Limb (tissue), 2 donors: ENCODE data around the gene PRRC2C.
"Not testable (repeated sequence)": the region's sequence is repeated elsewhere in the genome, so short reads cannot be mapped to it uniquely, and the experiment has no call there.

ENCODE experiments used
- DNase-seq, 2 donors: peaks; one replicate each; pipeline ENCODE4 v3.0.0-alpha.2; 2016; ENCODE audit errors: extremely low spot score in 2 of 2

The PRRC2C gene

GRCh38 chr1:171583591-171584201 is 98.4 kb downstream of the PRRC2C start:
- no peak for DNase-seq

- no peak for DNase-seq
Measured at GRCh38 chr1:171585715-171586114, 100.4 kb downstream of the PRRC2C start.

GRCh38 chr1:171588230-171588629 is 102.9 kb downstream of the PRRC2C start:
- DNase-seq: no peak

DNA sequence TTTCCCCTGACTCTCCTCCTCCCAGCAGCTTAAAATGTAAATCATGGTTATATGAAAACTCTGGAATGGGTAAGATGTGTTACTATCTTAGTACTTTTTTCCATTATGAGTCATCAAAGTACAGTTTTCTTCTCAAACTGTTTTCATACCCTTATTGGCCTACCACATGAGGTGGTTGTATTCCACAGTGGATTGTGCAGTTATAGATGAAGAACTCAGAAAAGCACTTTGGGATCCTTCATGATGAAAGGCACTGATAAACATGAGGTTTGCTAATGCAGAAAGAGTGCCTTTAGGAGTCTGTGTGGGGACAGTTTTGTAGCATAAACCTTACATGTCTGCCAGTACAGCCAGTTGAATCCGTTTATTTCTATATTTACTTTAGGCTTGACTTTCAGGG is 104.7 kb downstream of the PRRC2C start:
- no peak for DNase-seq

GRCh38 chr1:171595324-171595723 is 110.0 kb downstream of the PRRC2C start:
- no peak for DNase-seq

DNA sequence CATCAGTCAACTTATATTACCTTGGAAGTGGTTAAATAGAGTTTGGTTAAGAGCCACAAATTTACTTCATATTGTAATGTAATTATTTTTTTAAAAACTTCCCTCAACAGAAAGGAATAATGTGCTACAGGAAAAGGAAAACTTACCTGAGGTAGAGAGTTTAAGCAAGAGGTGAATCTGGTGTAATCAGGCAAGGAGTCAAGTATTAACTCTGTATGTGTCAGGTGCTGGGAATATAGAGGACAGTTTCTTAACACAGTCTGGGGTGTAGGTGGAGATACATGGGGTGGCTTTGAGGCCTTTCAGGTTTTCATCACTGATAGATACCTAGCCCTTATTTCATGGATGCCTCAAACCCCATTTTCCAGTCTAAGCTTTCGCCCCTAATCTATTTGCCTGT is 110.8 kb downstream of the PRRC2C start:
- no peak for DNase-seq

- DNase-seq: no peak
Measured at GRCh38 chr1:171596705-171597104, 111.4 kb downstream of the PRRC2C start.

GRCh38 chr1:171597203-171597602 is 111.9 kb downstream of the PRRC2C start:
- no peak for DNase-seq

- not testable (repeated sequence) for DNase-seq
Measured at GRCh38 chr1:171600310-171600709, 115.0 kb downstream of the PRRC2C start.

DNA sequence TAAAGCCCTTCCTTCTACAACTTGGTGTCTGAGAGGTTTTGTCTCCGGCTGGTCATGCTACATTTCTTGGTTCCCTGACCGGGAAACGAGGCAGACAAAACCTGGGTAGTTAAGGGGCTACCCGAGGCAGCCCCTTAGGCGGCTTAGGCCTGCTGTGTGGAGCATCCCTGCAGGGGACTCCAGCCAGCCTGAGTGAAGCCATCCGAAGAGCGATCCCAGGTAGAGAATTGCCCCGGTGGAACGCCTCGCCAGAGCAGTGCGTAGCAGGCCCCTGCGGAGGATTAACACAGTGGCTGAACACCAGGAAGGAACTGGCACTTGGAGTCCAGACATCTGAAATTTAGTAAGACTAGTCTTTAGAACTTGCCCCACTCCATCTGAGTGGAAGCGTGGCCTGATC is 115.5 kb downstream of the PRRC2C start:
- no peak for DNase-seq

GRCh38 chr1:171603042-171603441 is 117.7 kb downstream of the PRRC2C start:
- not testable (repeated sequence) for DNase-seq

DNA sequence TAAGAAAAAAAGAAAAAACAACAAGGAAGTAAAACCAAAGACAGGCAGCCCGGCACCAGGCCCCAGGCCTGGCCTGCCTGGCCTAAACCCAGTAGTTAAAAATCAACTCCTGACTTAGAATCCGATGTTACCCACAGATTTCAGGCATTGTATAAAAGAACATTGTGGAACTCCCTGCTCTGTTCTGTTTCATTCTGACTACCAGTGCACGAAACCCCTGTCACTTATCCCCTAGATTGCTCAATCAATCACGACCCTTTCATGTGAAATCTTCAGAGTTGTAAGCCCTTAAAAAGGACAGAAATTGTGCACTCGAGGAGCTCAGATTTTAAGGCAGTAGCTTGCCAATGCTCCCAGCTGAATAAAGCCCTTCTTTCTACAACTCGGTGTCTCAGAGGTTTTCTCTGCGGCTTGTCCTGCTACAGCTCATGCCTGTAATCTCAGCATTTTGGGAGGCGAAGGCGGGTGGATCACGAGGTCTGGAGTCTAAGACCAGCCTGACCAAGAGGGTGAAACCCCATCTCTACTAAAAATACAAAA is 121.1 kb downstream of the PRRC2C start:
- DNase-seq: no peak

DNA sequence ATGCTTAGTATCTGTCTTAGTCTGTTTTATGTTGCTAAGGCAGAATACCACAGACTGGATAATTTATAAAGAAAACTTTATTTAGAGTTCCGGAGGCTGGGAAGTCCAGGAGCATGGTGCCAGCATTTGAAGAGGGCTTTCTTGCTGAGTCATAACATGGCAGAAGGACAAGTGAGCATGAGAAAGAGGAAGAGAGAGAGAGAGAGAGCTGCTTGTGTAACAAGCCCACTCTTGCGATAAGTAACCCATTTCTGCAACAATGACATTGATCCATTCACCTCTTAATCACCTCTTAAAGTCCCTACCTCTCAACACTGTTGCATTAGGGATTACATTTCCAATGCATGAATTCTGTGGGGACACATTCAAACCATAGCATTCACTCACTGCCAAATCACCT is 125.1 kb downstream of the PRRC2C start:
- no peak for DNase-seq

DNA sequence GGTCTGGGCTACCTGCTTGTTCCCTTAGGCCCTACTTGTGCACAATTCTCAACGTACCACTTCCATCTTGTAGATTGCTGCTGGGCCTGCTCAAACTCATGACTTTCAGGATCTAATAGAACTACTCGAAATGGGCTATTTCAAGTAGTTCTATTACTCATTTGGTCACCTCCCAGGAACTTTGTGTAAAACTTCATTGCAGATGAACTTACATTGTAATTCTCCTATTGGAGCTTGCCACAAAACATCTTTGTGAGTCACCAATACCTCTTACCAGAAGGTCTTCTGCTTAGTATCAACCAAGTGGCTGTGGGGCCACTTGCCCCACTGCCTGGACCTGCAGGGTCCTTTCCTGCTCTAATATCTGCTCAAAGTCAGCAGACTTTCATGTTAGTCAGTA is 126.0 kb downstream of the PRRC2C start:
- DNase-seq: no peak

DNA sequence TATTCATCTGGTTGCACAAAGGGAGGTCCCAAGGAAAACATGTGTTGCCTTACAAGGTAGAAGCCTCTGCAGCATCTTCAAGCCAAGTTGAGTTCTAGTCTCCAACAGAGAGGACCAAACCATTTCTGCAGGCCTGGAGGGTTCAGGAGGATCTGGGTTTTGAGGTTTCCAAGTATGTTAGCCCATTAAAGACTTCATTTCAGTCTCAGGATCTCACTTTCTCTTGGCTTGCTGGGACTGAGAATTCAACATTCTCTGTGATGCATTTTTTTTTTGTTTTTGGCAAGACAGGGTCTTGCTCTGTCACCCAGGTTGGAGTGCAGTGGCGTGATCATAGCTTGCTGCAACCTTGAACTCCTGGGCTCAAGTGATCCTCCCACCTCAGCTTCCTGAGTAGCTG is 128.0 kb downstream of the PRRC2C start:
- DNase-seq: no peak

- DNase-seq: not testable (repeated sequence)
Measured at GRCh38 chr1:171615122-171615906, 130.0 kb downstream of the PRRC2C start.

DNA sequence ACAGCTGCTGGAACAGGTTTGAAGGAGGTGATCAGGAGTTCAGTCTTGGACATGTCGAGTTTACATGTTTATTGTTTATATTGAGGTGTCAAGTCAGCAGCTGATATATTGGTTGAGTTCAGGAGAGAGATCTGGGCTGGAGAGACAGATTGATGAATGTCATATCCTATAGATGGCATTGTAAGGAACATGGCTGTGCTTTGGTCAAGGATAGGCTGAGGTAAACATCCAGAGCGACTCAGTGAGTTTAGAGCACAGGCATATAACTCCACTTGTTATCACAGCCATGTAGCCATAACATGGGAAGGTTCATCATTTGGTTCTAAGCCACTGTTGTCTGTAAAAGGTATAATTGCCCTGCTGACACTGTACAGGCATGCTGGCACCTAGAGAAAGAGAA is 131.3 kb downstream of the PRRC2C start:
- no peak for DNase-seq

DNA sequence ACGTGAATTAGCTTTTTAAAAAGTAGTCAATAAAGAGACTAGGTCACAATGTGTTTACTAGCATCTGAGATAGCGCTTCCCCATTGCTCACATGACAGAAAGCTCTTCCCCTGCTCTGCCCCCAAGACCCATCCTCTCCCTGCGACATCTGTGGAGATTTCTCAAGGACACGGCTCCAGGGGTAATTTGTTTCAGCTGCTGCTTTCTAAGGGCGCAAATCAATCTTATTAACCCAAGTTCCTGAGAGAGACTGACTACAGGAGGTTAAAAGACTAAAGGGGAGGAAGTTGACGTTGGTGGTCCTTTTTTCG is 136.8 kb downstream of the PRRC2C start, which contains the start of gene MYOCOS:
TSS of gene MYOCOS (plus strand) at position 92 of the 311 bp plus-strand sequence. CDS start 1,641 bp downstream, outside the sequence.
- no peak for DNase-seq

- DNase-seq: no peak
Measured at GRCh38 chr1:171623651-171624331, 138.5 kb downstream of the PRRC2C start.

- no peak for DNase-seq
Measured at GRCh38 chr1:171625225-171625624, 139.9 kb downstream of the PRRC2C start.

- DNase-seq: no peak
Measured at GRCh38 chr1:171627020-171627419, 141.7 kb downstream of the PRRC2C start.

- no peak for DNase-seq
Measured at GRCh38 chr1:171628225-171628624, 142.9 kb downstream of the PRRC2C start.
